ENCODE measurements around the gene C10orf67. TPM values are rescaled to one million over a fixed set of nuclear protein-coding genes. Genes with fewer than 3 reads are reported as not detected.

The C10orf67 gene
- total RNA-seq, 1 donor from 2014 or later, result not detected

DNA sequence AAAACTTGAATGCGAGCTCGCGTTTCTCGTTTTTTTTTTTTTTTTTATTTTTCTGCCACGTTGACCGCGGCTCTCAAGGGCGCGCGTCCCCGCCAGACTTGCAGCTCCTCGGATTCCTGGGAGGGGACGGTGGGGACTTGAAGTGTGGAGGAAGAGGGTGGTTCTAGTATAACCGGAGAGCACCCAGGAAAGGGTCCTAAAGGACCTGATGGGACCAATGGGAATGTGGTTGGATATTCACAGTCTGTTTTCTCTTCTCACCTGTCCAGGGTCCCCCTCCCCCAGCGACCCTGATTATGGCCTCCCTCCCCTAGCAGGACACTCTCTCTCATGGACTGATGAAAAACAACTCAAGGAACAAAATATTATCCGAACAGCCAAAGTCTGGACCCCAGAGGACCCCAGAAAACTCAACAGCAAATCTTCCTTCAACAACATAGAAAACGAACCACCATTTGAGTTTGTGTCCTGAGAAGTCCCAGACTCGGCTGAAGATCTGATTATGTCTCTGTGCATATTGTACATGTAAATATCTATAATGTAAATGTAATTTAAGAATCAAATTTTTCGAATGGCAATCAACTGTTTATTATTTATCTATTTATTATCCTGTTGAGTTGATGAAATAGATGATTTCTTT is 151.0 kb downstream of the C10orf67 start:
- H3K27me3 Mint-ChIP-seq, result peaks cover 58% of the 10 kb centered on the region
- no peak overlapping the region for H3K4me3 Mint-ChIP-seq
- peaks cover 4% of the 10 kb centered on the region for H3K4me1 Mint-ChIP-seq

DNA sequence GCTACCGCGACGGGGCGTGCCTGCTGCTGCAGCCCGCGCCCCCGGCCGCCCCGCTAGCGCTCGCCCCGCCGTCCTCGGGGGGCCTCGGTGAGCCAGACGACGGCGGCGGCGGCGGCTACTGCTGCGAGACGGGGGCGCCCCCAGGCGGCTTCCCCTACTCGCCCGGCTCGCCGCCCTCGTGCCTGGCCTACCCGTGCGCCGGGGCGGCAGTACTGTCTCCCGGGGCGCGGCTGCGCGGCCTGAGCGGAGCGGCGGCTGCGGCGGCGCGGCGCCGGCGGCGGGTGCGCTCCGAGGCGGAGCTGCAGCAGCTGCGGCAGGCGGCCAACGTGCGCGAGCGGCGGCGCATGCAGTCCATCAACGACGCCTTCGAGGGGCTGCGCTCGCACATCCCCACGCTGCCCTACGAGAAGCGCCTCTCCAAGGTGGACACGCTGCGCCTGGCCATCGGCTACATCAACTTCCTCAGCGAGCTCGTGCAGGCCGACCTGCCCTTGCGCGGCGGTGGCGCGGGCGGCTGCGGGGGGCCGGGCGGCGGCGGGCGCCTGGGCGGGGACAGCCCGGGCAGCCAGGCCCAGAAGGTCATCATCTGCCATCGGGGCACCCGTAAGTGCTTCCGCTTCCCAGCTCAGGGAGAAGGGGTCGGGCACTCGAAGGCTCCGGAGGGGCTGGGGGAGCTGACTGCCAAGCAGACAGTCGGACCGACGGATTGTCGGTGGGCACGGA is 151.7 kb downstream of the C10orf67 start:
- TF ChIP-seq, protein P1, sequence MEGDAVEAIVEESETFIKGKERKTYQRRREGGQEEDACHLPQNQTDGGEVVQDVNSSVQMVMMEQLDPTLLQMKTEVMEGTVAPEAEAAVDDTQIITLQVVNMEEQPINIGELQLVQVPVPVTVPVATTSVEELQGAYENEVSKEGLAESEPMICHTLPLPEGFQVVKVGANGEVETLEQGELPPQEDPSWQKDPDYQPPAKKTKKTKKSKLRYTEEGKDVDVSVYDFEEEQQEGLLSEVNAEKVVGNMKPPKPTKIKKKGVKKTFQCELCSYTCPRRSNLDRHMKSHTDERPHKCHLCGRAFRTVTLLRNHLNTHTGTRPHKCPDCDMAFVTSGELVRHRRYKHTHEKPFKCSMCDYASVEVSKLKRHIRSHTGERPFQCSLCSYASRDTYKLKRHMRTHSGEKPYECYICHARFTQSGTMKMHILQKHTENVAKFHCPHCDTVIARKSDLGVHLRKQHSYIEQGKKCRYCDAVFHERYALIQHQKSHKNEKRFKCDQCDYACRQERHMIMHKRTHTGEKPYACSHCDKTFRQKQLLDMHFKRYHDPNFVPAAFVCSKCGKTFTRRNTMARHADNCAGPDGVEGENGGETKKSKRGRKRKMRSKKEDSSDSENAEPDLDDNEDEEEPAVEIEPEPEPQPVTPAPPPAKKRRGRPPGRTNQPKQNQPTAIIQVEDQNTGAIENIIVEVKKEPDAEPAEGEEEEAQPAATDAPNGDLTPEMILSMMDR (IDR thresholded peaks at IDR 0.05), result no peak
- Mint-ChIP-seq H3K4me1 (peaks cover 4% of the 10 kb centered on the region), H3K27me3 (peaks cover 58% of the 10 kb centered on the region), H3K4me3 (no peak overlapping the region), H3K9me3 (no peaks in the 10 kb centered on the region), H3K27ac (no peak overlapping the region), H3K36me3 (ENCODE audit: low read depth) (no peaks in the 10 kb centered on the region)
- intact Hi-C loops (cut with micrococcal nuclease), result loop anchor here (10.0 kb wide), 1 partner anchor 1698 kb away; no protein-coding TSS in a partner anchor
- ChIA-PET CTCF (no interaction called here), POLR2A (no interaction called here)
- DNase-seq (no peak), ATAC-seq (ENCODE audit: low read depth) (no peak)

More for the DNA sequence above, 151.0 kb downstream of the C10orf67 start:
- intact Hi-C loops (cut with micrococcal nuclease), result loop anchor here (10.0 kb wide), 1 partner anchor 1699 kb away; no protein-coding TSS in a partner anchor
- H3K9me3 Mint-ChIP-seq, result no peaks in the 10 kb centered on the region
- DNase-seq (no peak), ATAC-seq (ENCODE audit: low read depth) (no peak)
- TF ChIP-seq, protein P1 (IDR thresholded peaks at IDR 0.05), result no peak
- ChIA-PET CTCF (no interaction called here), POLR2A (no interaction called here)
- no peak overlapping the region for H3K27ac Mint-ChIP-seq
- no peaks in the 10 kb centered on the region for H3K36me3 Mint-ChIP-seq (ENCODE audit: low read depth)

DNA sequence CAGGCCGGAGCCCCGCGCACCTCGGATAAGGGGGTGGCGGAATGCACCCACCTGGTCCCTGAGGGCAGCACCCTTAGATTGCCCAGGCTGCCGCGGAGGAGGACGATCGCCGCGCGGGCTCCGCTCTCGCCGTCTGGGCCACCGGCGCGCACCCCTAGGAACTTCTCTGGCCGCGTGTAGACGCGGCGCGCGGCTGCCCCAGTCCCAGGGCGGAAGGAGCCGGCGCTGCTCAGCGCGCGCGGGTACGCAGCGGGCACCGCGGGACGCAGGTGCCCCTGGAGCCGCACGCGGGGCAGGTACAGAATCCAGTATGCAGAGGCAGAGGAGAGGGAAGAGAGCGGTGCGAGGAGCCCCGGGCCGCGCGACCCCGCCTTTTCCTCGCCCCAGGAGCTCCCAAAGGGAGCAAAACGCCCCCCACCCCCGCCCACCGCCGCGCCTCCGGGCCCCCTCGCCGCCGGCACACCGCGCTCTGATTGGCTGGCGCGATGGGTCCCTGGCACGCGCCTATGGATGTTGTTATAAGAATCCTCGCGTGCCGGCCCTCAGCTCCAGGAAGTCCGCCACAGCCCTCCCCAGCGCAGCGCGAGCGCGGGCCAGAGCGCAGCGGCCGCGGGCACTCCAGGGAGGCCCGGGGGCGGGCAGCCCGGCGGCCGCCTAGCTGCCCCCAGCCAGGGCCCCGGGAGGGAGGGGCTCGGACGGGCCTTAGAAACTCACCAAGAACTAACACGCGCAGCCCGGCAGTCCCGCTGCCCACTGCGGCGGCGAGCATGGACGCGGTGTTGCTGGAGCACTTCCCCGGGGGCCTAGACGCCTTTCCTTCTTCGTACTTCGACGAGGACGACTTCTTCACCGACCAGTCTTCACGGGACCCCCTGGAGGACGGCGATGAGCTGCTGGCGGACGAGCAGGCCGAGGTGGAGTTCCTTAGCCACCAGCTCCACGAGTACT is 152.6 kb downstream of the C10orf67 start, which contains the start of gene PTF1A:
PTF1A (plus strand) TSS at position 549 of the 948 bp plus-strand sequence; CDS start at position 768, 219 bp downstream.
- ChIA-PET POLR2A (no interaction called here), CTCF (no interaction called here)
- H3K9me3 Mint-ChIP-seq, result no peaks in the 10 kb centered on the region
- TF ChIP-seq, protein P1 (IDR thresholded peaks at IDR 0.05), result no peak
- H3K36me3 Mint-ChIP-seq (ENCODE audit: low read depth), result no peaks in the 10 kb centered on the region
- H3K27me3 Mint-ChIP-seq, result peaks cover 55% of the 10 kb centered on the region
- DNase-seq (no peak), ATAC-seq (ENCODE audit: low read depth) (no peak)
- H3K4me3 Mint-ChIP-seq, result no peak within 1 kb of the TSS
- intact Hi-C loops (cut with micrococcal nuclease), result loop anchor here (10.0 kb wide), 1 partner anchor 1697 kb away; no protein-coding TSS in a partner anchor
- no peak within 1 kb of the TSS for H3K27ac Mint-ChIP-seq
- H3K4me1 Mint-ChIP-seq, result peaks cover 4% of the 10 kb centered on the region

DNA sequence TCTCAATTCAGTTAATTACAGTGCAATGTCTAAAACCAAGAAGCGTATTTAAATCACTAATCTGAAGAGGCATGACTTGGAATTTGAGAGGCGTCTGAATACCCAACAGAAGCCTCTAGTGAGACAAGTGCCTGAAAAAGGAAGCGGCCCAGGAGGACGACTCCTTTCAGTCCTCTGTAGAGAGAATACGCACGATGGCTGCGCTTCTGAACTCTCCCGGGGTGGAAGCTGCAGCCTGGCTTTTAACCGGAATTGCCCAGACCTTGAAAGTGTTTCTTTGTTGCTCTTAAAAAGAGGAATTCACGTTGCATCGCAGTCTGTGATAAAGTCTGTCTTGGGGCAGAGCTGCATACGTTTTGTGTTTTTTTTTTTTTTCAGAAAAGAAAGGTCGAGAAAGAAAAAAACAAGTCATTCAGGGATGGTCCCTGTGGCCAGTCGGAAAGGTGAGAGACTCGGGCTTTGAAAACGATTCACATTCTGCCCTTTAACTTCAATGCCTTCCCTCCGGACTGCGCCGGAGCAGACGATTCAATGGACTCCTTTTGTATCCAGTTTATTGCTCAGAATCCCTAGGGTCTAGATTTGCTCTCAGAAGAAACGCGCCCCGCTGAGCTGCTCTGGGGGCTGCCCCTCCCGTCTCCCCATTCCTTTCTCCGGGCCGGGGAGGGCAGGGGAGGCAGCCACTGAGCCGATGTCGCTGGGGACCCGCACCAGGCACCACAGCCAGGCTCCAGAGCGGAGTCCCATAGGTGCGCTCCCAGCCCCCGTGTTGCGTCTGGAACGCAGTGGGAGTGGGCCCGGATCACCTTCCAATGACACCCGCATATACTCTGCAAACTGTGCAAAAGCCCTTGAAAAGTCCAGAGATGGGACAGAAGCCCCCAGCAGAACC is 153.5 kb downstream of the C10orf67 start:
- TF ChIP-seq, protein P1 (IDR thresholded peaks at IDR 0.05), result no peak
- POLR2A ChIA-PET, result no interaction called here
- H3K9me3 Mint-ChIP-seq, result no peaks in the 10 kb centered on the region
- peaks cover 54% of the 10 kb centered on the region for H3K27me3 Mint-ChIP-seq
- no peak for ATAC-seq (ENCODE audit: low read depth)
- H3K4me3 Mint-ChIP-seq, result no peak overlapping the region
- H3K27ac Mint-ChIP-seq, result no peak overlapping the region
- CTCF ChIA-PET, result no interaction called here
- H3K36me3 Mint-ChIP-seq (ENCODE audit: low read depth), result no peaks in the 10 kb centered on the region
- intact Hi-C loops (cut with micrococcal nuclease), result loop anchor here (10.0 kb wide), 1 partner anchor 1696 kb away; no protein-coding TSS in a partner anchor
- no peak for DNase-seq
- H3K4me1 Mint-ChIP-seq, result peaks cover 4% of the 10 kb centered on the region
